Kidney tubule cell (primary cell): ENCODE measurements around the gene HFM1.
"Not testable (repeated sequence)": the region's sequence is repeated elsewhere in the genome, so short reads cannot be mapped to it uniquely, and the experiment has no call there.

Experiments used
- DNase-seq: peaks from one replicate; pipeline ENCODE4 v3.0.0-alpha.2; 2018; ENCODE audit warnings: low spot score

The HFM1 gene

DNA sequence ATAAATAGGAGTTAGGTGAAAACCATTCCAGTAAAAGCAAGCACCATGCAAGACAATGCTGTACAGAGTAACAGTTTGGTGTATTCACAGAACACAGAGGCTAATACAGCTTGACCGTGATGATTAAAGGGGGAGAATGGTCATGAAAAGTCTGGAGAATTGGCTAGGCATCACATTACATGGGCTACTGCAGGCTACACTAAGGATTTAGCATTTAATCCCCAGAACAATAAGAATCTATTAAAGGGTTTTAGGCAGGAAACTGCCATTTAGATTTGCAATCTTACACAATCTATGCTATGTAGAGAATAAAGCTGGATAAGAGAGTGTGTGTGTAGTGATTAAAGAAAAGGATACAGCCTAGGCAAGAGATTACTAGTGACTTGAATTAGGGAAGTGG lies 30.6 kb downstream of the HFM1 start:
- no peak for DNase-seq

DNA sequence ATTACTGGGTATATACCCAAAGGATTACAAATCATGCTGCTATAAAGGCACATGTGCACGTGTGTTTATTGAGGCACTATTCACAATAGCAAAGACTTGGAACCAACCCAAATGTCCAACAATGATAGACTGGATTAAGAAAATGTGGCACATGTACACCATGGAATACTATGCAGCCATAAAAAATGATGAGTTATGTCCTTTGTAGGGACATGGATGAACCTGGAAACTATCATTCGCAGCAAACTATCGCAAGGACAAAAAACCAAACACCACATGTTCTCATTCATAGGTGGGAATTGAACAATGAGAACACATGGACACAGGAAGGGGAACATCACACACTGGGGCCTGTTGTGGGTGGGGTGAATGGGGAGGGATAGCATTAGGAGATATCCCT lies 32.4 kb downstream of the HFM1 start:
- DNase-seq = not testable (repeated sequence)

DNA sequence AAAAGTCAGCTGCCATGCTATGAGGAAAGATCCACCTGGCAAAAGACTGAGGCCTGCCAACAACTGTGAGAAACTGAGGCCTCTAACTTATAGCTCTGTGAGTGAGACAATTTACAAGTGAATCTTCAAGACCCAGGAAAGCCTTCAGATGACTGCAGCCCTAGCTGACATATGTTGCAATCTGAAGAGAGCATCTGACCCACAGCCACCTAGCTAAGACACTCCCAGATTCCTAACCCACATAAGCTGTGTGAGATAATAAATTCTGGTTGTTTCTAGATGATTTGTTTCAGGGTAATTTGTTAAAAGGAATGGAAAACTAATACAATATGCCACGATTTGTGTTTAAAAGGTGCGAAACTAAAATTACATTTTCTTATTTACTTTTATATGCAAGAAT lies 55.1 kb downstream of the HFM1 start:
- no peak for DNase-seq

DNA sequence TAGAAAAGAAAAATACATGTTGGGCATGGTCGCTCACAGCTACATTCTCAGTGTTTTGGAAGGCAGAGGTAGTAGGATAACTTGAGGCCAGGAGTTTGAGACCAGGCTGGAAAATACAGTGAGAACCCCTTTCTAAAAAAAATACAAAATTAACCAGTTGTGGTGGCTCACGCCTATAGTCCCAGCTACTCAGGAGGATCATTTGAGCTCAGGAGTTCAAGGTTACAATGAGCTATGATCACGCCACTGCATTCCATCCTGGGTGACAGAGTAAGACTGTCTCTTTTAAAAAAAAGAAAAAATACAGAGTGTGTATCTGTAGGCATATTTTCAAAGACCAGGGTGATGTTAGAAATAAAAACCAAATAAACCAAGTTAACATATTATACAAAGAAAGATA lies 57.8 kb downstream of the HFM1 start:
- no peak for DNase-seq

DNA sequence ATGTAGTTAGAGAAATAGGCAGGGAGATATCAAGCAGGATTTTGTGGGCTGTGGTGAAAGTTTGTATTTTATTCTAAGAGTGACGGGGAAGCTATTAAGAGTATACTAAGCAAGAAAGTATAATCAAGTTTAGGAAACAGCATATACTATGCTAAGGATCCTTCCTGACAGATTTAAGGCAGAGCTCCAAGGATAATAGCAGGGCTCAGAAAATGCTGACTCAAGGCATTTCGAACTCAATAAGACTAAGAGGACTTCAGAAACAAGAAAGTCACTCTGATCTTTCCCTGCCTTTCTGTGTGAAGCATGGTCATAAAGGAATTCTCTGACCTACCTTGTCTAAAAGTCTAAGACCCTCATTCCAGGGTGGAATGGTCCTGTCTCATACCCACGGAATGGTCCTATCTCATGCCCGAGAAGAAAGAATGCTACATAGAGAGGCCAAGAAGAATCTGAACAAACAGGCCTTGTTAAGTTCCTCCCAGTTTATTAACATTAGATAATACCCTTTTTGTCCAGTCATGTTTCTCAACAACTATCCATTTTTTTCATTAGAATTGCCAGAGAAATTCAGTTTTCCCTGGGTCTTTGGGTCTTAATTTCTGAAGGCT lies 59.1 kb downstream of the HFM1 start:
- DNase-seq = no peak

DNA sequence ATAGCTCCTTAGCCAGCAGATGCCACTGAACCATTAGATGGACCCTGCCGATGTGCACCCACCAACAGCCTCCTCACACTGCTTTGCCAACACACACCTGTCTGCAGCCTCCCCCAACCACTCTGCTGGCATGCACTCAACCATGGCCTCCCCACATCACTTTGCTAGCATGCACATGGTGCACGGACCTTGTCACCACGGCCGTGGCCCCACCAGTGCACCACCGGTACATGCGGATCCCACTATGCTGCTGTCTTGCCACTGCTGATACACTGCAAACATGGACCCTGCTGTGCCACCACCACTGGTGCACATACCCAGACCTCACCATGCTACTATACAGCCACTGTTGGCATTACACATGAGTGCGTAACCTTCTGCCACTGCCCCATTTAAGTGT lies 66.1 kb downstream of the HFM1 start:
- no peak for DNase-seq

DNA sequence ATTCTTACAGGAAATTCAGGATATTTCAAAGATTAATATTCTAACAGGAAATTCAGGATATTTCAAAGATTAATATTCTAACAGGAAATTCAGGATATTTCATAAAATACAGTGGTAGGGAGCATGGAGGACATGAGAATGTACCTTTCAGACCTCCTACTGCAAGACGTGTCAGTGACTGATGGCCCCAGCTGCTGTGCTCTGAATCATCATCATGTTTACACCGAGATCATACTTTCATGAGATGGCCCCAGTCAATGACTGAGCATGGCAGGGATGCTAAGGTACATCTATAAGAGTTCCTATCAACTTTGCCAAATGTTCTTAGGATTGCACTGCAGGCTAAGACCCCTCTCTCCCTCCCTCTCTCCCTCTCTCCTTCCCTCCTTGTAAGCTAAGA lies 69.0 kb downstream of the HFM1 start:
- DNase-seq = no peak

DNA sequence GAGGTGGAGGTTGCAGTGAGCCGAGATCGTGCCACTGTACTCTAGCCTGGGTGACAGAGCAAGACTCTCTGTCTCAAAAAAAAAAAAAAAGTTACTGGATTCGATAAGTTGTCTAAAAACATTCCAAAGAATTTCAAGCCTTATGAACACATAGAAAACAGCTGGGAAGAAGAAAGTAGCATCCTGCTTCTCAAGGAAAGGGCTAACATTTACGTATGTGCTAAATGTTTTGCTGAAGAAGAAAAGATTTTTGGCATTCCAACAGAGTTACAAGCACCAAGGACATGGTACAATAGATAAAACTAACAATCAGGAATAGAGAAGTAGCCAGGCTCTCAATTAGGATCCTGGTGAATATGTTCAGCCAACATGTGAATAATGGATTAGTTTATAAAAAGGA lies 69.8 kb downstream of the HFM1 start:
- DNase-seq = no peak

DNA sequence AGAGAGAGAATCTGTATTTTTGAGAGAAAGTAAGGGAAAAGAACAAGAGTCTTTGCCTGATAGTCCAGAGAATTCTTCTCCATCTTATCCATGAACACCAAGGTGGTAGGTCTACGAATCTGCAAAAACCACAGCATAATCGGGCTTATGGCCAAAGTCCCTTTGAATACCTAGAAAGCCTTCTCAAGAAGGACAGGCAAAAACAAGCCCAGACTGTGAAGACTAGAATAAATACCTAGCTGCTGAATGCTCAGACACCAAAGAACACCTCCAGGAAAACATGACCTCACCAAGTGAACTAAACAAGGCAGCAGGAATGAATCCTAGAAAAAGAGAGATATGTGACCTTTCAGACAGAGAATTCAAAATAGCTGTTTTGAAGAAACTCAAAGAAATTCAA lies 79.2 kb downstream of the HFM1 start:
- DNase-seq = no peak

DNA sequence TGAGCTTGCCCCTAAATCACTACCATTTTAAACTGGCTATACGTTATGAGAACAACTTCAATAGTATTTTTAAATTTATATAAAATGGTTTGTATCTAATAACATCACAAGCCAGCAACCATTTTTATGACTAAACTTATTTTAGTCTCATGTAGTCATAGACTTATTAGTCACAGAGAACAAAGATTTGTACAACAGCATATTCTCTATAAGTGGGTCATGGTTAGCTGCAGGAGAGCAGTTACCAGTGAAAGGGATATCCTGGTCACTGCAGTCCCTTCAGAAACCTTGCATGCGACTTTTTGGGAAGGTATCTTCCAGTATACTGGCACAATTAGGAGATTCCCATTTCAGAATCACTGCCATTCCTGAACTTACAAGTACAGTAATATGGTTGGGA lies 90.0 kb downstream of the HFM1 start:
- peak; percentile 8 for DNase-seq

DNA sequence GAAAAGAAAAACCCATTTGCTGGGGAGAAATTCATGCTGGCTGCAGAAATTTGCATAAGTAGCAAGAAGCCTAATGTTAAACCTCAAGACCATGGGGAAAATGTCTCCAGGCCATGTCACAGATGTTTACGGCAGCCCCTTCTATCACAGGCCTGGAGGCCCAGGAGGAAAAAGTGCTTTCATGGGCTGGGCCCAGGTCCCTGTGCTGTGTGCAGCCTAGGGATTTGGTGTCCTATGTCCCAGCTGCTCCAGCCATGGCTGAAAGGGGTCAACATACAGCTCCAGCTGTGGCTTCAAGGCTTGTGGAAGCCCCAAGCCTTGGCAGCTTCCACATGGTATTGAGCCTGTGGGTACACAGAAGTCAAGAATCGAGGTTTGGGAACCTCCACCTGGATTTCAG lies 93.0 kb downstream of the HFM1 start:
- DNase-seq = no peak

DNA sequence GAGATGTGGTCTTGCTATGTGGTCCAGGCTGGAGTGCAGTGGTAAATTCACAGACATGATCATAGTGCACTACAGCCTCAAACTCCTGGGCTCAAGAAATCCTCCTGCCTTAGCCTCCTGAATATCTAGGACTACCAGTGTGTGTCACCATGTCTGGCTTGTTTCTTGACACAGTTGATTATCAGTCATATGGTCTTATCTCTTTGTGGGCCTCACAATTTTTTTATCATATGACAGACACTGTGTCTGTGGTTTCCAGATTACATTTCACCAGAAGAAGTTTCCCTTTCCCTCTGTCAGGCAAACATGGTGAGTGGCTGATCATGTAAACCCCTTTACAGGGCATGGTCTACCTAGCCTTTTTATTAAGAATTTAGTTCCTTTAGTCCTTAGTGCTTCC lies 96.1 kb downstream of the HFM1 start:
- DNase-seq = no peak

DNA sequence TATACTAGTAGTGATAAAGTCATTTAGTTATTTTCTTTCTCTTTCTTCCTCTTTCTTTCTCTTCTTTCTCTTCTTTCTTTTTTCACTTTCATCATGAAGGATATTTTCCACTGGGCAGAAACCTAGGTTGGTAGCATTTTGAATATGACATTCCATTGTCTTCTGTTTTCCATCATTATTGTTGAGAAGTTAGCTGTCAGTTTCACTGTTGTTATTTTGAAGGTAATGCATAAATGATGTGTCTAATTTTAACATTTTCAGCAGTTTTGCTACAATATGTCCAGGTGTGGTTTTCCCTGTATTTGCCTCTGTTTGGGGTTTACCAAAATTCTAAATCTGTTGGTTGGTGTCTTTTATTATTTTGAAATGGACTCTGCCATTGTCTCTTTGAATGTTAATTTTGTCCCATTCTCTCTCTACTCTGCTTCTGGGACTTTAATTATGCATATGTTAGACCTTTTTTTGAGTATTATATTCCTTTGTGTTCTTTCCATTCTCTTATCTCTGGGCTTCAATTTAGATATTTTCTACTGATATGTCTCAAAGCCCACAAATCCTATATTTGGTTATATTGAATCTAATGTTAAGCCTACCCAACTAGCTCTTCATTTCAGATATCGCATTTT lies 96.7 kb downstream of the HFM1 start:
- DNase-seq = no peak

DNA sequence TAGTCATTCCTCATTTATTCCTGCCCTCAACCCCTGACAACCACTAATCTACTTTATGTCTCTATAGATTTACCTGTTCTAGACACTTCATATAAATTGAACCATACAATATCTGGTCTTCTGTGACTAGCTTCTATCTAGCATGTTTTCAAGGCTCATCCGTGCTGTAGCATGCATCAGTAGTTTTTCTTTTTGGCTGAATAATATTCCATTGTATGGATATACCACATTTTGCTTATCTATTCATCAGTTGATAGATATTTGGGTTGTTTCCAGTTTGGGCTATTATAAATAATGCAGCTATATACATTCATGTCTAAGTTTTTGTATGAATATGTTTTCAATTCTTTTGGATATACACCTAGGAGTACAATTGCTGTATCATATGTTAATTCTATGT lies 101.5 kb downstream of the HFM1 start:
- DNase-seq = no peak

DNA sequence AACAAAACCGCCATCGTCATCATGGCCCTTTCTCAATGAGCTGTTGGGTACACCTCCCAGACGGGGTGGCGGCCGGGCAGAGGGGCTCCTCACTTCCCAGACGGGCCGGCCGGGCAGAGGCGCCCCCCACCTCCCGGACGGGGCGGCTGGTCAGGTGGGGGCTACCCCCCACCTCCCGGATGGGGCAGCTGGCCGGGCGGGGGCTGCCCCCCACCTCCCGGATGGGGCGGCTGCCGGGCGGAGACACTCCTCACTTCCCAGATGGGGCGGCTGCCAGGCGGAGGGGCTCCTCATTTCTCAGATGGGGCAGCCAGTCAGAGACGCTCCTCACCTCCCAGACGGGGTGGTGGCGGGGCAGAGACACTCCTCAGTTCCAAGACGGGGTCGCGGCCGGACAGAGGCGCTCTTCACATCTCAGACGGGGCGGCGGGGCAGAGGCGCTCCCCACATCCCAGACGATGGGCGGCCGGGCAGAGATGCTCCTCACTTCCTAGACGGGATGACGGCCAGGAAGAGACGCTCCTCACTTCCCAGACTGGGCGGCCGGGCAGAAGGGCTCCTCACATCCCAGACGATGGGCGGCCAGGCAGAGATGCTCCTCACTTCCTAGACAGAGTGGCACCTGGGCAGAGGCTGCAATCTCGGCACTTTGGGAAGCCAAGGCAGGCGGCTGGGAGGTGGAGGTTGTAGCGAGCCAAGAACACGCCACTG lies 115.6 kb downstream of the HFM1 start:
- DNase-seq = not testable (repeated sequence)

DNA sequence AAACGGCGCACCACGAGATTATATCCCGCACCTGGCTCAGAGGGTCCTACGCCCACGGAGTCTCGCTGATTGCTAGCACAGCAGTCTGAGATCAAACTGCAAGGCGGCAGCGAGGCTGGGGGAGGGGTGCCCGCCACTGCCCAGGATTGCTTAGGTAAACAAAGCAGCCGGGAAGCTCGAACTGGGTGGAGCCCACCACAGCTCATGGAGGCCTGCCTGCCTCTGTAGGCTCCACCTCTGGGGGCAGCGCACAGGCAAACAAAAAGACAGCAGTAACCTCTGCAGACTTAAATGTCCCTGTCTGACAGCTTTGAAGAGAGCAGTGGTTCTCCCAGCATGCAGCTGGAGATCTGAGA lies 117.7 kb downstream of the HFM1 start:
- DNase-seq = not testable (repeated sequence)

DNA sequence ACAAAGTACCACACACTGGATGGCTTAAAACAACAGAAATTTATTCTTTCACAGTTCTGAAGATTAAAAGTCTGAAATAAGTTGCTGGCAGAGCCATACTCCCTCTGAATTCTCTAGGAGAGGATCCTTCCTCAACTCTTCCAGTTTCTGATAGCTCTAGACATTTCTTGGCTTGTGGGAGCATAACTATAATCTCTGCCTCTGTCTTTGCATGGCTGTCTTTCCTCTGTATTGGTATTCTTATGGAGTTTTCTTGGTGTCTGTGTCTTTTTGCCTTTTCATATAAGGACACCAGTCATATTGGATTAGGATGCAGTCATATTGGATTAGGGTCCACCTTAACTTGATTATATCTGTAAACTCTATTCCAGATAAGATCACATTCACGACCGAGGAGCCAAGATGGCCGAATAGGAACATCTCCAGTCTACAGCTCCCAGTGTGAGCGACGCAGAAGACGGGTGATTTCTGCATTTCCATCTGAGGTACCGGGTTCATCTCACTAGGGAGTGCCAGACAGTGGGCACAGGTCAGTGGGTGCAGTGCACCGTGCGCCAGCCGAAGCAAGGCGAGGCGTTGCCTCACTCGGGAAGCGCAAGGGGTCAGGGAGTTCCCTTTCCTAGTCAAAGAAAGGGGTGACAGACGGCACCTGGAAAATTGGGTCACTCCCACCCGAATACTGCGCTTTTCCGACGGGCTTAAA lies 118.2 kb downstream of the HFM1 start:
- DNase-seq = not testable (repeated sequence)

DNA sequence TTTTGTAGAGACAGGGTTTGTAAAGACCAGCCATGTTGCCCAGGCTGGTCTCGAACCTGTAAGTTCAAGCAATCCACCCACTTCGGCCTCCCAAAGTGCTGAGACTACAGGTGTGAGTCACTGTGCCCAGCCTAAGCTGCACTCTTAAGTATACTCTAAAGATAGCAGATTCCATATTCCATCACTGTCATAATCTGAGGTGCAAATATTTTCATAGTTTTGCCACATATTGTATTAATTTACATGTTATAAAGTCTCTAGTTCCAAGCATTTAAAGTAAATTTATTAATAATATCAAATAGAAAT lies 121.3 kb downstream of the HFM1 start:
- DNase-seq = no peak

DNA sequence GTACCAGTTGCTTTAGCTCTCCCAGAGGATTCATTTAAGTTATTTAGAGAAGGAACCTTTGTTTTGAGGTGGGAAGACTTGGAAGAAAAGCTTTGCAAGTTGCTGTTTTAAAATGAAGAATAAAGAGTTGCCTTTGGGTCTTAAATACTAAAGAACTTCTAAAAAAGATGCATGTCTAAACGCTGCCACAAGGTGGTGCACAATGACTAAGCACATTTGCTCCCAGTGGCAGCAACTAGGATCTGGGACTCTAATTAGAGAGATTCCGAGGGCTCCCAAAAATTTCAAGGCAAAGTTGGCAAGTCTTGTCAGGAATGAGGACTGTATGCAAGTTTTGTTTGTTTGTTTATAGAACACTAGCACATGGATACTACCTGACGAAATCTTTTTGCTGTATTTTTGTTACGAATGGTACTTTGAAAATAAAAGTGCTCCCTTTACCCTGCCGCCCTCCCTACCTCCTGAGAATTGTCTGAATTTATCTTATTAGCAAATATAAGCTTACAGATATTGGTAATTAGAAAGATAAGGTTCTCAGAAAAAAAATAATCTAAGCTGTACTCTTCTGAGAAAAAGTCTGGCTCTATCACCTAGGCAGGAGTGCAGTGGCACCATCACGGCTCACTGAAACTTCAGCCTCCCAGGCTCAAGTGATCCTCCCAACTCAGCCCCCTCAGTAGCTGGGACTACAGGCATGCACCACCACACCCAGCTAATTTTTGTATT lies 121.8 kb downstream of the HFM1 start:
- DNase-seq = peak; percentile 68

DNA sequence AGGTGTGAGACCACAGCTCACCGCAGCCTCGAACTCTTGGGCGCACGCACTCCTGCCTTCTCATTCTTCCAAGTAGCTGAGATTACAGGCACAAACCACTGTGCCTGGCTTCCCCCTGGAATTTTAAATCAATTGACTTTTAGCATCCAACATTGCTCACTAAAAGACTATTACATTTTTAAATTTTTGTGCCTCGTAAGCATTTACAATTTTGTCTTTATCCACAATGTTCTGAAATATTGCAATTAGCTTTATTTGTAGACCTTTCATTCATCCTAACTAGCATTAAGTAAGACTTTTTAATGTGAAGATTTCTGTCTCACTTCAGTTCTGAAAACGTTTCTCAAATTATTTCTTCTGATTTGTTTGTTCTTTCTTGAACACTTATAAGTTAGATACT lies 122.9 kb downstream of the HFM1 start:
- DNase-seq = no peak

DNA sequence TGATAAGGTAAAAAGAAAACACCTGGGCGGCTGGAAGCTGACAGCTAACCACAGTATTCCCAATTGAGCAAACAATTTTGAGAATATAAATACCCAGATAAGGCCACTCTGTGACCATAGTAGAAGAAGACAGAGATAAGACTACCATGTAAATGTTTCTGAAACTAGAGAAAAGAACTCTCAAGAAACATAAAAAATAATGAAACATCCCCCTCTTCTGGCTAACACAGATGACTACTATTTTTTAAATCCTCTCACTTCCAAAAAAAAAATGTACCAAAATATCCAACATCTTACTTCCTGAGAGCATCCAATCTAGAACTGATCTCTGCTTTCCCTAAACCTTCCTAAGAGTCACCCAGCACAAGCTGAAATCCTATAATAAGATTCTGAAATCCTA lies 125.9 kb downstream of the HFM1 start:
- DNase-seq = no peak

DNA sequence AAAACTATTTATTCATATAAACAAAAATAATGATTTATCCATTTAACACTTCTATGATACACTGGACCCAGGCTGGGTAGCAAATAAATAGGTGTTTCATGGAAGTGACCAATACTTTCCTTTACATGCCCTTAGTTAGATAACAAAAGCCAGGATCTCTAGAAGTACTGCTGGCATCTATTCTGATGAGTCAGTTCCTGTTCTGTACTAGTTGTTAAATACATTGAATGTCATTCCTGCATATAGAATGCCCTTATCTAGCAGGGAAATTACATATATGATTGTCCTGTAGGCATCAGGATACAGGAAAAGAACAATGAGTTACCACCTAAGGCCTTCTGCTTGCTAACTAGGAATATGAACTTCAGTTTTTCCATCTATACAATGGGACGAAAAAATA lies 130.8 kb downstream of the HFM1 start:
- DNase-seq = no peak

DNA sequence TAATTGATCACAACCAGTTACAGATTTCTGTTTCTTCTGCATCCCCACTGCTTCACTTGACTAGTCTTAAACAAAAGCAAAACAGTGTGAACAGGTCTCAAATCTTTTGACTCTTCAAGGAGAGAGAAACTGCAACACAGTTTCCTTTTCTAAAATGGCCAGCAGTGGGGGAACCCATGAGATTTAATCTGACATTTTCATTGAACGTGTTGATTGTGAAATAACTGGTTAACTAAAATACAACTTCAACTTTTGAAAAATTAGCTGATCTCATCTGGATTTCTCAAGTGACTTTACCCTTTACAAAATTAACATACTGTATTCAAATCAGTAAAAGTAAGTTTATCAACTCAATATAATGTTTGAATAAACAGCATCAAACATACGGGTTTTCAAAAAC lies 143.0 kb downstream of the HFM1 start:
- no peak for DNase-seq
